Ovary (tissue), 3 donors: ENCODE measurements around the gene MSI2.

Experiments
- POLR2A ChIP-seq: fragments of 450-650 bp; IDR thresholded peaks from one replicate; pipeline ENCODE4 v1.6.1; 2017; ENCODE audit warnings: antibody characterized with exemption, mild to moderate bottlenecking, moderate library complexity
- TF ChIP-seq, protein P1 (sequence below), 3 donors: fragments of 450-650 bp in 2 of 3; fragments of 200-600 bp in 1 of 3; IDR thresholded peaks; one replicate each; pipeline versions ENCODE4 v1.5.1 to v1.8.0; 2016 to 2022; ENCODE audit warnings: antibody characterized with exemption in 3 of 3, mild to moderate bottlenecking in 1 of 3
- donor health status: DM: no; HTN: no; CAD: no.

GRCh38 chr17:57495771-57496170 is 239.4 kb downstream of the MSI2 start:
- TF ChIP-seq, protein P1, sequence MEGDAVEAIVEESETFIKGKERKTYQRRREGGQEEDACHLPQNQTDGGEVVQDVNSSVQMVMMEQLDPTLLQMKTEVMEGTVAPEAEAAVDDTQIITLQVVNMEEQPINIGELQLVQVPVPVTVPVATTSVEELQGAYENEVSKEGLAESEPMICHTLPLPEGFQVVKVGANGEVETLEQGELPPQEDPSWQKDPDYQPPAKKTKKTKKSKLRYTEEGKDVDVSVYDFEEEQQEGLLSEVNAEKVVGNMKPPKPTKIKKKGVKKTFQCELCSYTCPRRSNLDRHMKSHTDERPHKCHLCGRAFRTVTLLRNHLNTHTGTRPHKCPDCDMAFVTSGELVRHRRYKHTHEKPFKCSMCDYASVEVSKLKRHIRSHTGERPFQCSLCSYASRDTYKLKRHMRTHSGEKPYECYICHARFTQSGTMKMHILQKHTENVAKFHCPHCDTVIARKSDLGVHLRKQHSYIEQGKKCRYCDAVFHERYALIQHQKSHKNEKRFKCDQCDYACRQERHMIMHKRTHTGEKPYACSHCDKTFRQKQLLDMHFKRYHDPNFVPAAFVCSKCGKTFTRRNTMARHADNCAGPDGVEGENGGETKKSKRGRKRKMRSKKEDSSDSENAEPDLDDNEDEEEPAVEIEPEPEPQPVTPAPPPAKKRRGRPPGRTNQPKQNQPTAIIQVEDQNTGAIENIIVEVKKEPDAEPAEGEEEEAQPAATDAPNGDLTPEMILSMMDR (IDR thresholded peaks at IDR 0.05): no peak
- TF ChIP-seq POLR2A: no peak
